IPS DF 19.7 (cell line): Measurements from ENCODE around the gene OR12D1.
"Not testable (repeated sequence)": the region's sequence is repeated elsewhere in the genome, so short reads cannot be mapped to it uniquely, and the experiment has no call there.

Source experiments
- DNase-seq: peaks from one replicate; pipeline ENCODE4 v3.0.0-alpha.2; 2013; ENCODE audit warnings: low read depth, low spot score

OR12D1 gene

DNA sequence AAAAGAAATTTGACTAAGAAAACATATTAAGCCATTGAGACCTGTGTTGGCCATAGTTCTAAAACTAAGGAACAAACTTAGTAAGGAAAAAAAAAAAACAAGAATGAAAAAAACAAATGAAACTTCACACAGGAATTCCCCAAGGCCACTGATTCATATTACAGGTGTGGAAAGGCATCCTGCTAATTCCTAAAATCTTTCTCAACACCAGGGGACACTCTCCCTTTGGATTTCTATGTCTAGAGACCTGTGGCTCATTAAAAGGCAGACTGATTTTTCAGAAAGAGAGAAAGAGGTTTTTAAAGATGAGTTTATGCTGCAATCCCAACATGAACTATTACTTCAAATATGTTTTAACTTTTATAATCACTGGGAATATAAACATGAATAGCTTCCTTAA is at the start of gene OR12D1:
Gene OR12D1 (plus strand): TSS at position 341 of the 400 bp plus-strand sequence.
- DNase-seq = no peak

DNA sequence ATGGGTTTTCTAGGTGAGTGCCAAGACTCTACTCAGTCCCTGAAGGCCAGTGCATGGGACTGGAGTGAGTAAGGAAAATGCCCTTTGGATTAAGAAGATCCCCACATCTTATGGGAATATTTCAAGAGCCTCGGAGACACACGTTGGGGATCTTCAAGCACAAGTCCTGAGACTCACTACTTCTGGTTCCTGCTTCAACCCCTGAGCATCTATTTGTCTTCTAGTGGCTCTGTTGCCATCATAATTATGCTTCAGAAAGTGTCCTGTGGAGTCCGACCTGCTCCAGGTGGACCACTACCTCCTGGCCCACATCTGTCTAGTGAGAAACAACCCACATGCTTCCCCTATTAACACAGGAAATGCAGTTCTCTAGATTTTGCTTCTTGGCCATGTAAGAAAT is 46.0 kb upstream of the OR12D1 start, which contains the start of gene OR5V1:
Gene OR5V1 (minus strand): TSS at position 101 of the 400 bp plus-strand sequence. CDS start 12,670 bp downstream, outside the sequence.
- DNase-seq = no peak

DNA sequence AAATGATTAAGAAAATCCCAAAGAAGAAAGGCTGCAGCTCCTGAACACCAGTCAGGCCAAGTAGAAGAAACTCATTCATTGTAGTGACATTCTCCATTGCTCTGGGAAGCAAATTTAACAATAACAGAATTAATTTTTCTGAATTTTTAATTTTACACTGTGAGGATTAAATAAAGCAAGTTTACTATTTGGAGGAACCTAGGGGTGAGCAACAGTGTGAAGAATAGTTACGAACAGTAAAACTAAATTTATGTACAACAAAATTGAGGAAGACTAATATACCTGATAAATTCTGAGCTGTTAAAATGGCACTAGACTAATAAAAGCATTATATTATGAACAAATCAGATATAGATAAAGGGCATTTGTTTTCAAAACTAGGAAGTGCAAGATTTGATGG is 39.5 kb upstream of the OR12D1 start, which contains the start of gene OR12D3:
Gene OR12D3 (minus strand): TSS at position 101 of the 400 bp plus-strand sequence. CDS start 4 bp downstream, at position 97.
- DNase-seq = no peak

DNA sequence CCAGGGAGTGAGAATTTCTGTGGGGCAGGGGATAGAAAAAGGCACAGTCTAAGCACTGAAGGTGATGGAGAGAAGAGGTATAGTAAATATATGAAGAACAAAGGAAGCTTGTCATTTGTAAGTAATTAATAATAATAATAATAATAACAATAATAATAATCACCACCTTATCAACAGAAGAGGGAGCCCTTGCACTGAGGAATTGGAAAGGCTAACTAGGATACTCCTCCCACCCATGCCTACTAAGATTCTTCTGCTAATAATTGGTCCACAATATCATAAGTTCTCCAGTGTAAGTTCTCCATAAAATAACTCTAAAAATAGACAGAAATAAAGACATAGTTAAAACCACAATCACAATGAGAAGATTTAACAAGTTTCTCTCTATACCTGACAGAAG is 38.7 kb upstream of the OR12D1 start:
- DNase-seq = no peak

DNA sequence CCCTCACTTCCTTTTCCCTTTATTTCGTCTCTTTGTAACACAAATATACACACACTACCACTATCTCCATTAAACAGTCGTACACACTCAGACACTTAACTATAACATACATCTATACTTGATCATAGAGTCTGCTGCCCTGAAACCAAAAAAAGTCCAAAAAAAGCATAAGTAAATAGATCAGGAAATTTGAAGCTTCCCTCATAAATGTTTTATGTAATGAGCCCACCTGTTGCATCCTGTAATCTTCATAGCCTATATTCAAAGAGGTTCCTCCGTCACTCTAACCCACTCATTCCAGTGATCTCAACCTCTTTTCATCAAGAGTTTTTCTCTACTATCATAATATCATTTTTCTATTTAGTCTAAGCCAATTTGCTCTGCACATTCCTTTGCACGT is 26.2 kb upstream of the OR12D1 start:
- no peak for DNase-seq

DNA sequence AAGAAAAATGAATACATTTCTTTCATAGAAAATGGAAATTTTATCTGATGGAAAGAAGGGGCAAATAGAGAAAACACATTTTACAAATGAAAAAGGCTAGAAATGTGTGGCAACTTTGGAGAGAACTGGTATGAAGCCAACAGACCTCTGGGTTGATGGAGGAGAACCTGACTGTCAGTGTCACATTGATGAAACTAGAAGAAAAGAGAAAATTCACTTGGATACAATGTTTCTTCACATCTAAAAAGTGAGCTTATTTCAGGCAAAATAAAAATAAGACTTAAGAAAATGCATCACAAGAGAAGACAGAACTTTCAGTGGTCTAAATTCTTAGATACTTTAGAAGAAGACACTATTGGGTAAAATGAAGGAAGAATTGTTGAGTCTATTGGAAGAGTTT is 19.4 kb upstream of the OR12D1 start, which contains the start of gene OR12D2:
Gene OR12D2 (plus strand): TSS at position 301 of the 400 bp plus-strand sequence. CDS start 1,069 bp downstream, outside the sequence.
- no peak for DNase-seq

DNA sequence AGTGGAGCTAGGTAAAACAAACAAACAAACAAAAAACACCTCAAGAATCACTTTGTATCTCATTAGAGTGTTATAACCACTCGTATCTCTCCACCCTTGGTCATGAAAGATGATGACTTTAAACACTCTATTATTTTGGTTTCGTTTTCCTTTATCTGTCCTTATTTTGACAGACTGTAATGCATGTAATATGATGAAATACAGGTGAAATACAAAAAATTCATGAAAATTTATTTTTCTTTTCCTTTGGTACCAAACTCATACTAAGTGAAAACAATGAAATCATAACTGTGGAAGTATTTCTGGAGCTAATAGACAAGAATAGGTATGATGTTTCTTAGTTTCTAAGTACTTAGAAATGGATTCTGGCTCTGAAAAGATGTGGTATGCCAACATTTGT is 15.2 kb upstream of the OR12D1 start:
- no peak for DNase-seq

DNA sequence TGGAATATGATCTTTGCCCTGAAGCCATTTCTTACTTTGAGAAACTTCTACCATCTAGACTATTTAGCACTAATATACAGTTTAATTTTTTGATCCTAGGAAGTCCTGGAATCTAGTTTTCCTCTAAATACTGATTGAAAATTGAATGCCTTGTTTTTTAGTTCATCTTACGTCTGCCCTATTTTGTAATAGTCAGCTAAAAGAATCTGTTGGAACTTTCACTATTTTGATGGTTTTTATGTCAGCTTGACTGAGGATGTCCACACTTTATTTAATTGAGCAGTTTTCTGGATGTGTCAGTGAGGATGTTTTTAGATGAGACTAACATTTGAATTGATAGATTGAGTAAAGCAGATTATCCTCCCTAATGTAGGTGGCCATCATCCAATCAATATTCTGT is 10.9 kb upstream of the OR12D1 start:
- DNase-seq = no peak

DNA sequence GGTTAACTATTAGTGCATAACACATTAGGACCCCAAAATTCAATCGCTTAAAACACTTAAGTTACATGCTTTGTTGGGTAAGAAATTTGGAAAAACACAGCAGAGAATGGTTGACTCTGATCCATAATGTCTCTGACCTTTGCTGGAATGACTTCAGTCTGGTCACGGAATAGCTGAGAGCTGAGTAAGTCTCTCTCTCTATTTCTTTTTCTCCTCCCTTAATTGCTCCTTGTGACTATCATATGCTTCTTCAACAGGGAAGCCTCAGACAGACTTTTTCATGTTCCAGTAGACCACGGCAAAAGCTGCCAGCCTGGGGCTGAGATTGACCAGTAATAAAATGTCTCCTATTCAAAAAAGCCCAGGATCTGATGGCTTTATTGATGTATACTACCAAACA is 4.8 kb downstream of the OR12D1 start:
- no peak for DNase-seq

DNA sequence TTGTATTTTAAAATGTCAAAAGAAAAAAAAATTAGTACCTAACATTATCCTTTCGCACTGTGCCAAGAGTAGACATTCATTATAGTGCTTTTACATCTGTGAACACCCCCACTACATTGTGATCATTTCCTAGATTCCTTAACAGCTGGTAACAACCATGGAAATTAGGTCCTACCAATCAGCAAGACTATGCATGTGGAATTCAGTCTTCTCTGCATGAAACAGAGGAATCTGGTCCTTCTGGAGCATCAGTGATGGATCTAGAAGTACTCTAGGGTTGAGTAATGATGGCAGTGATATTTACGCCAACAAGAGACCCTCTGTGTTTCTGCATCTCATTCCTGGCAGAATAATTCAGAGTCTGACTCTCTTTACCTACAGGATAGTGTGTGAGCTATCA is 9.4 kb downstream of the OR12D1 start:
- DNase-seq = peak; percentile 47

DNA sequence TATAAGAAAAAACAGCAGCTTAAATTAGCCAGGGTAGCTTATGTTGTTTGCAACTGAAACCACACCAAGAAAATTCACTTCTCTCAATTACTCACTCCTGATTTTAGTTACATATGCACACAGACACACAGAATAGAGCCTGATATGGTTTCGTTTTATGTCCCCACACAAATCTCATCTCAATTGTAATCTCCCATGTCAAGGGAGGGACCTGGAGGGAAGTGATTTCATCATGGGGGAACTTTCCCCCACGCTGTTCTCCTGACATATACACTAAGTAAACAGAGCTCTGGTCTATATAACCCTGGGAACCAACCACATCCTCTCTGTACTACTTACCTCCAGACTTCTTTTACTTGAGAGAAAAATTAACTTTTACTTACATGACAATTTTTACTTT is 9.8 kb downstream of the OR12D1 start:
- DNase-seq = no peak

DNA sequence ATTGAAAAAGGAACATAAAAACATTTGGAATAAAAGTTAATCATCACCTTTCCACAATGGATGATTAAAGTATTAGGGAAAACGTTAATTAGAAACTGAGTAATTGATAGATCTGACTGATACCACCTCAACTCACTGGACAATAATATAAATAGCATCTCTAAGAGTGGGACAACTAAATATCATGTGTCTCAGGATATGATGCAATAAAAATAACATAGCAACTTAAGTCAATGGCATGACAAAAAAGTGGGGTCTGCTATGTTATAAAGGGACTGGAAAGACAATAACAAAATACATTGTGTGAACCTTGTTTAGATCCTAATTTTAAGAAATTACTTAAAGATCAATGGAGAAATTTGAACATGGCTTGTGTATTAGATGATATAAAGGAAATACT is 10.3 kb downstream of the OR12D1 start:
- no peak for DNase-seq

DNA sequence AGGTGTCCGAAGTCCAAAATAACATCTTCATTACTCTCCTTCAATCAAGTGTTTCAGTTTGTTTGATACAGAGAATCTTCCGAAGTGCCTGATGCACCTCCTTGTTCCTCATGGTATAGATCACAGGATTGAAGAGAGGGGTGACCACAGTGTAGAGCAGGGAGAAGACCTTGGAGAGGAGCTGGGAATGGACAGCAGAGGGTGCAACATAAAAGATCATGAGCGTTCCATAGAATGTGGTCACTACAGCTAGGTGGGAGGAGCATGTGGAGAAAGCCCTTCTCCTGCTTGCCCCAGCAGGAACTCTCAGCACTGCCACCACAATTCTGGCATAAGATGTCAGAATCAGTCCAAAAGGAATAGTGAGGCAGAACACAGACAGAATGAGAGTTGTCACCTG is 11.9 kb downstream of the OR12D1 start:
- no peak for DNase-seq

DNA sequence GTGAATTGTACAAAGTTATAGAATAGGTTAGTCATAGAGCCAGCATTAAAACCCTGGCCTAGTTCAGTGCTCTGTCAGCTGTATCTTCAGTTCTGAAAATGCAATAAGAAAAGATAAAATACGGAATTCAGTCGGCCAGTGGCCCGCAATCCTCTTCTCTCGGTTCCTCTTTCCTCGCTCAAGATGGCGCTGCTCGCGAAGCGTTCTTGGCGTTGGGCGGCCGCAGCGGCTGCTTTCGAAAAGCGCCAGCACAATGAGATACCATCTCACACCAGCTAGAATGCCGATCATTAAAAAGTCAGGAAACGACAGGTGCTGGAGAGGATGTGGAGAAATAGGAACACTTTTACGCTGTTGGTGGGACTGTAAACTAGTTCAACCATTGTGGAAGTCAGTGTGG is 22.0 kb downstream of the OR12D1 start:
- not testable (repeated sequence) for DNase-seq

DNA sequence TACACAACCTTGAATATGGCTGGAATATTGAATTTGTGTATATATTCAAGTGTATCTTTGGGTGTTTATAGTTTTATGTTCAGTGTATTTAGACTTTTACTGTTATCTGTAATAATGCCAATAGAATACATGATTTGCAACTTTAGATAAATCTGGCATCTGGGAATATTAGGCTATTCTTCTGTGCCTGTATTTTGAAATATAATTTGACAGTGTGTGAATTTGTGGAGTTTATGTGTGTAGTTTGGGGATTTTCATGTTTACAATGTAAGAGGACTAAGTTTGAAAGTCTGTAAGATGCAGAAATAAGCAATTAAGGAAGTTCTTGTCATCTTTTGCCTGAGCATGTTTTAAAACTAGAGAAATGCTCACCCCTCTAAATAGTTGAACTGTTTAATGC is 24.3 kb downstream of the OR12D1 start, which contains the start of gene OR10C1:
Gene OR10C1 (plus strand): TSS at position 301 of the 400 bp plus-strand sequence. CDS start 710 bp downstream, outside the sequence.
- DNase-seq = no peak

DNA sequence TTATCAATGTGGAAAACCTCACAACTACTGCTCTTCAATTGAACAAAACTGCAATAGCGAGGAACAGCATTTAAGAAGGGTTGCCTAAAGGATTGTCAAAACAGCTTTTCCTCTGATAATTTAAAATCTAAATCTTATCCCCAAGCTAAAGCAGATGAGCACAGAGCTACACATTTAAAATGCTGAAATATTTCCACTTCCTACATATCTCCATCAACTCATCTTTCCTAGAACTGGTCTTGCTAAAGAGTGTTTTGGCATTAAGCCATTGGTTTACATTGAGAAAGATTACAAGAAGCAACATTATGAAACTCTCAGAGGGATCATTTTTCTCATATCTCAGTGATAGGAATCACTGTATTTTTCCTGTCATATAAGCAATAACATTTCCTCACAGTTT is 28.0 kb downstream of the OR12D1 start:
- DNase-seq = no peak

DNA sequence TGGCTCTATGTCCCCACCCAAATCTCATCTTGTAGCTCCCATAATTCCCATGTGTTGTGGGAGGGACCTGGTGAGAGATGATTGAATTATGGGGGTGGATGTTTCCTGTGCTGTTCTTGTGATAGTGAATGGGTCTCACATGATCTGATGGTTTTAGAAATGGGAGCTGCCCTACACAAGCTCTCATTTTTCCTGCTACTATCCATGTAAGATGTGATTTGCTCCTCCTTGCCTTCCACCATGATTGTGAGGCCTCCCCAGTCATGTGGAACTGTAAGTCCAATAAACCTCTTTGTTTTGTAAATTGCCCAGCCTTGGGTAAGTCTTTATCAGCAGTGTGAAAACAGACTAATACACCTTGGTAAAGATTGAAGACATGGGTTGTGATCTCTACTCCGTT is 29.3 kb downstream of the OR12D1 start:
- DNase-seq = not testable (repeated sequence)

DNA sequence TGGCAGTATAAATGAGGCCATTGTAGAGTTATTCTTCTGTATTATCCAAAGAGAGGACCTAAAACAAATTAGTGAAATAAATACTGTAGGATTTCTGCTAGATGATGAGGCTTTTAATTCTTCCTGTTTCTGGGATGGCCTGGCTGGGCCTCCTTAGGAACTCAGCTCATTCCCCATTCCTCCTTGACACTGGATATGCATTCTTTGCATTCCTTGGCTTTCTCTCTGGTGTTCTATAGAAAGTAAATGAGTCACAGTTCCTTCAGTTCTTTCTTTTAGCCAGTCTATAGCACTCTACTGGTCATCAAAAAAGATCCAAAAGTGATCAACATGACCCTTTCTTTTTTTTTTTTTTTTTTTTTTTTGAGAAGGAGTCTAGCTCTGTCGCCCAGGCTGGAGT is 32.9 kb downstream of the OR12D1 start:
- peak; percentile 60 for DNase-seq

DNA sequence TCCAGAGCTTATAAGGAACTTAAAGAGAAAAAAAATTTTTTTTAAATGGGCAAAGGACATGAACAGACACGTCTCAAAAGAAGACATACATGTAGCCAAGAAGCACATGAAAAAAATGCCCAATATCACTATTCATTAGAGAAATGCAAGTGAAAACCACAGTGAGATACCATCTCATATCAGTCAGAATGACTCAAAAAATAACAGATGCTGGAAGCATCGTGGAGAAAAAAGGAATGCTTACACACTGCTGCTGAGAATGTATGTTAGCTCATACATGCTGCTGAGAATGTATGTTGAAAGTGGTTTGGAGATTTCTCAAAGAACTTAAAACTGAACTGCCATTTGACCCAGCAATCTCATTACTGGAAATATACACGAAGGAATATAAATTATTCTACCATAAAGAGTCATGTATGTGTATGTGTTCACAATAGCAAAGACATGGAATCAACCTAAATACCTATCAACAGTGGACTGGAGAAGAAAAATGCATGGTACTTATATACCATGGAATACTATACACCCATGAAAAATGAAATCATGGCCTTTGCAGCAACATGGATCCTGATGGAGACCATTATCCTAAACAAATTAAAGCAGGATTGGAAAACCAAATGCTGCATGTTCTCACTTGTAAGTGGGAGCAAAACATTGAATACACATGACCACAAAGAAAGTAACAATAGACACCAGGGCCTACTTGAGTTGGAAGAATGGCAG is 36.9 kb downstream of the OR12D1 start:
- DNase-seq = no peak

DNA sequence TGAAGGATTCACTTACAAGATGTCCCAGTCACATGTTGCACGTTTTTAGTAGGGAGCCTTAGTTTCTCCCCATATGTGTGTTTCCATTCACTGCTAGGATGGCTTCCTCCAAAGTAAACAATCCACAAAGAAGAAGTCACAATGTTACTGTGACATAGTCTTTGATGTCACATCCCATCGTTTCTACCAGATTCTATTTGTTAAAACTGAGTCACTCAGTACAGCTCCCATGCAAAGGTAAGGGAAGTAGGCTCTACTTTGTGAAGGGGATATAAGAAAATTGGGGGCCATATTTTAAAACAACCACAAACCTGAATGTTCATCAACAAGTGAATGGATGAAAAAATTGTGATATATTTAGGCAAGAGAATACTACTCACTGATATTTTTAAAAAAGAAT is 42.2 kb downstream of the OR12D1 start, which contains the start of the genes OR11A1 and OR2H1:
Gene OR11A1 (minus strand): TSS at position 101 of the 400 bp plus-strand sequence. CDS start 29,430 bp downstream, outside the sequence.
Gene OR2H1 (plus strand): TSS at position 185 of the 400 bp plus-strand sequence. CDS start 4,615 bp downstream, outside the sequence.
- no peak for DNase-seq

DNA sequence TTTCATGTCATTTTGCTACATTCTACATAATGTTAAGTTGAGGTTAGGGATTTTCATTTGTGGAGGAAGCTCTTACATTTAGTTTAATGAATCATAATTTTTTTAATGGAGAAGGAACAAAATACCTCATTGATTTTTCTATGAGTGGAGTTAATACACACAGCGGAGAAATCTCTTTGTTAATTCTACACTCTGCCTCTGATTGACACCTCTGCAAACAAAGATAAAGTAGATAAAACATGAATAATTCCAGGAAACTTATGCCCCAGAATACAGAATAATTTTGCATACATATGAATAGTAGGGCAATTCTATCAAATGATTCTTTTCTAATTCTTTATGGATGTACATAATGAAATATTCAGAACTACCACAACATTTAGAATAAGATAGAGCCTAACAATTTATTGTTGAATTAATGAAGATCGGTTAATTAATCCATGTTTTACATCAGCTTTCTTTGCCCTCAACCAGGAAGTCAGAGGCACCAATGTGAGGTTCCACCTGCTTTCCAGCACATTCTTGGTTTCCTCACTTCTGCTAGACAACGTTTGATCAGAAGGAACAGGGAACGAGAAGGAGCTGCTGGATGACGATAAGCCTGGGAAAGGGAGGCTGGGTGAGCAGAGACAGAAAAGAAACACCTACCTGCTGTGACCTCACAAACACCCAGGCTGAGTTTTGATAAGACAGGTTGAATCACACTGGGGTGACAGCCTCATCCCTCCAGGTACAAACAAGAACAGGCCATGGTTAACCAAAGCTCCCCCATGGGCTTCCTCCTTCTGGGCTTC is 46.5 kb downstream of the OR12D1 start:
- no peak for DNase-seq

DNA sequence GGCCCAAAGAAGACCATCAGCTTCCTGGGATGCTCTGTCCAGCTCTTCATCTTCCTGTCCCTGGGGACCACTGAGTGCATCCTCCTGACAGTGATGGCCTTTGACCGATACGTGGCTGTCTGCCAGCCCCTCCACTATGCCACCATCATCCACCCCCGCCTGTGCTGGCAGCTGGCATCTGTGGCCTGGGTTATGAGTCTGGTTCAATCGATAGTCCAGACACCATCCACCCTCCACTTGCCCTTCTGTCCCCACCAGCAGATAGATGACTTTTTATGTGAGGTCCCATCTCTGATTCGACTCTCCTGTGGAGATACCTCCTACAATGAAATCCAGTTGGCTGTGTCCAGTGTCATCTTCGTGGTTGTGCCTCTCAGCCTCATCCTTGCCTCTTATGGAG is 47.3 kb downstream of the OR12D1 start:
- no peak for DNase-seq
